Endodermal cell (in vitro differentiated cells): Measurements from ENCODE around the gene FIP1L1. TPM values are rescaled to one million over a fixed set of nuclear protein-coding genes. Genes with fewer than 3 reads are reported as not detected.

Experiments used
- DNase-seq: peaks from one replicate; pipeline ENCODE4 v3.0.0-alpha.2; 2017
- H3K27ac ChIP-seq: 2 replicates; pipeline ENCODE4 v1.5.1; 2013; ENCODE audit warnings: mild to moderate bottlenecking, low read depth, low read length, moderate library complexity
- H3K27me3 ChIP-seq: 2 replicates; pipeline ENCODE4 v1.6.1; 2013; ENCODE audit warnings: mild to moderate bottlenecking, low read length, moderate library complexity; ENCODE audit not compliant: insufficient read depth, control insufficient read depth, poor library complexity, severe bottlenecking
- H3K36me3 ChIP-seq: 2 replicates; pipeline ENCODE4 v1.7.0; 2013; ENCODE audit warnings: mild to moderate bottlenecking, low read length, moderate library complexity; ENCODE audit not compliant: control insufficient read depth, insufficient read depth
- H3K4me1 ChIP-seq: one replicate; pipeline ENCODE4 v1.7.0; 2013; ENCODE audit warnings: low read length; ENCODE audit not compliant: control insufficient read depth, insufficient read depth
- H3K4me3 ChIP-seq: 2 replicates; pipeline ENCODE4 v1.5.1; 2013; ENCODE audit warnings: mild to moderate bottlenecking, low read length, moderate library complexity
- H3K9ac ChIP-seq: 2 replicates; pipeline ENCODE4 v1.6.1; 2013; ENCODE audit warnings: mild to moderate bottlenecking, low read length, moderate library complexity; ENCODE audit not compliant: poor library complexity, severe bottlenecking; ENCODE audit errors: extremely low read depth
- H3K9me3 ChIP-seq: 2 replicates; pipeline ENCODE4 v1.6.1; 2013; ENCODE audit warnings: mild to moderate bottlenecking, low read length, moderate library complexity; ENCODE audit not compliant: control insufficient read depth
- H3K27ac Mint-ChIP-seq: 2 replicates; pipeline ENCODE4 v1.8.0; 2020; ENCODE audit warnings: mixed read lengths
- H3K27me3 Mint-ChIP-seq: 2 replicates; pipeline ENCODE4 v1.8.0; 2021; ENCODE audit warnings: mild to moderate bottlenecking, mixed read lengths; ENCODE audit not compliant: insufficient read depth
- H3K36me3 Mint-ChIP-seq: 2 replicates; pipeline ENCODE4 v1.8.0; 2020; ENCODE audit warnings: low read depth, mixed read lengths
- H3K4me1 Mint-ChIP-seq: 2 replicates; pipeline ENCODE4 v1.8.0; 2020; ENCODE audit warnings: mixed read lengths
- H3K4me3 Mint-ChIP-seq: 2 replicates; pipeline ENCODE4 v1.8.0; 2020; ENCODE audit warnings: mild to moderate bottlenecking, moderate library complexity, mixed read lengths
- H3K9me3 Mint-ChIP-seq: 2 replicates; pipeline ENCODE4 v1.8.0; 2020; ENCODE audit warnings: mild to moderate bottlenecking, mixed read lengths
- WGBS, 2 experiments: methylation state at CpG; one replicate each; pipeline versions ENCODE4 v1.1.5 to v1.1.7; 2013; ENCODE audit warnings: missing lambda C conversion rate in 2 of 2, mixed read lengths in 1 of 2; ENCODE audit not compliant: insufficient coverage in 1 of 2, insufficient read length in 1 of 2; 5-methylcytosine and 5-hydroxymethylcytosine counted together
- total RNA-seq, 2 donors: library from RNA; stranded (reverse); fragmentation: NEBNext Ultra II Directional in 1 of 2; extraction: Animal tissue kit (Norgen Biotek cat#: 25700) in 1 of 2; gene quantifications; 2 replicates in 1 of 2; 3 replicates in 1 of 2; pipeline ENCODE4 v1.2.1, GENCODE V29; 2021
- TF ChIP-seq, protein P1 (sequence below): fragments of 200-600 bp; sonication (generic); conservative IDR thresholded peaks from 2 replicates; pipeline ENCODE4 v1.5.0; 2021; ENCODE audit warnings: antibody characterized with exemption, mild to moderate bottlenecking

FIP1L1 gene
- total RNA-seq, 2 donors from 2014 or later = 79.2 to 88.8 TPM

DNA sequence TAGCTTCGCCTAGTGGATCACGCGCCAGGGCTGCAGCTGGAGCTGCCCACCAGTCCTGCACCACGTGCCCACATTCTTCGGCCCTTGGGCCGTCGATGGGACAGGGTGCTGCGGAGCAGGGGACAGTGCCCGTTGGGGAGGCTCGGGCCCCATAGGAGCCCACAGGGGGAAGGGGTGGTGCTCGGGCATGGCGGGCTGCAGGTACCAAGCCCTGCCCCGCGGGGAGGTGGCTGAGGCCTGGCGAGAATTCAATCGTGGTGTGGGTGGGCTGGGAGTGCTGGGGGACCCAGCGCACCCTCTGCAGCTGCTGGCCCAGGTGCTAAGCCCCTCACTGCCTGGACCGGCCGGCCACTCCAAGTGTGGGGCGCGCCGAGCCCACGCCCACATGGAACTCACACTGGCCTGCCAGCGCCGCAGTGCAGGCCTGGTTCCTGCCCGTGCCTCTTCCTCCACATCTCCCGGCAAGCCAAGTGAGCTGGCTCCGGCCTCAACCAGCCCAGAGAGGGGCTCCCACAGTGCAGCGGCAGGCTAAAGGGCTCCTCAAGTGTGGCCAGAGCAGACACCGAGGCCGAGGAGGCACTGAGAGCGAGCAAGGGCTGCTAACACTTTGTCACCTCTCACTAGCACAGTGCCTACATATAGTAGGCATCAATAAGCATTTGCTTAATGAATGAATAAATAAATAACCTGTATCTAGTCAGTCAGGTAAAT is 23.3 kb upstream of the FIP1L1 start:
- Mint-ChIP-seq H3K4me1 (no peaks in the 10 kb centered on the region), H3K27ac (no peak overlapping the region), H3K27me3 (no peaks in the 10 kb centered on the region), H3K4me3 (no peak overlapping the region), H3K36me3 (peaks cover 6% of the 10 kb centered on the region), H3K9me3 (peaks cover 23% of the 10 kb centered on the region)
- H3K27me3 ChIP-seq = no peaks in the 10 kb centered on the region
- no peaks in the 10 kb centered on the region for H3K4me1 ChIP-seq
- no peak overlapping the region for H3K9ac ChIP-seq
- DNase-seq = no peak
- H3K4me3 ChIP-seq = no peak overlapping the region
- H3K36me3 ChIP-seq = no peaks in the 10 kb centered on the region
- WGBS, 2 experiments = 90 to 95% methylated on average over 8 to 32 of the region's 32 CpGs
- TF ChIP-seq, protein P1, sequence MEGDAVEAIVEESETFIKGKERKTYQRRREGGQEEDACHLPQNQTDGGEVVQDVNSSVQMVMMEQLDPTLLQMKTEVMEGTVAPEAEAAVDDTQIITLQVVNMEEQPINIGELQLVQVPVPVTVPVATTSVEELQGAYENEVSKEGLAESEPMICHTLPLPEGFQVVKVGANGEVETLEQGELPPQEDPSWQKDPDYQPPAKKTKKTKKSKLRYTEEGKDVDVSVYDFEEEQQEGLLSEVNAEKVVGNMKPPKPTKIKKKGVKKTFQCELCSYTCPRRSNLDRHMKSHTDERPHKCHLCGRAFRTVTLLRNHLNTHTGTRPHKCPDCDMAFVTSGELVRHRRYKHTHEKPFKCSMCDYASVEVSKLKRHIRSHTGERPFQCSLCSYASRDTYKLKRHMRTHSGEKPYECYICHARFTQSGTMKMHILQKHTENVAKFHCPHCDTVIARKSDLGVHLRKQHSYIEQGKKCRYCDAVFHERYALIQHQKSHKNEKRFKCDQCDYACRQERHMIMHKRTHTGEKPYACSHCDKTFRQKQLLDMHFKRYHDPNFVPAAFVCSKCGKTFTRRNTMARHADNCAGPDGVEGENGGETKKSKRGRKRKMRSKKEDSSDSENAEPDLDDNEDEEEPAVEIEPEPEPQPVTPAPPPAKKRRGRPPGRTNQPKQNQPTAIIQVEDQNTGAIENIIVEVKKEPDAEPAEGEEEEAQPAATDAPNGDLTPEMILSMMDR = no peak
- H3K27ac ChIP-seq = no peak overlapping the region
- H3K9me3 ChIP-seq = peaks cover 8% of the 10 kb centered on the region

DNA sequence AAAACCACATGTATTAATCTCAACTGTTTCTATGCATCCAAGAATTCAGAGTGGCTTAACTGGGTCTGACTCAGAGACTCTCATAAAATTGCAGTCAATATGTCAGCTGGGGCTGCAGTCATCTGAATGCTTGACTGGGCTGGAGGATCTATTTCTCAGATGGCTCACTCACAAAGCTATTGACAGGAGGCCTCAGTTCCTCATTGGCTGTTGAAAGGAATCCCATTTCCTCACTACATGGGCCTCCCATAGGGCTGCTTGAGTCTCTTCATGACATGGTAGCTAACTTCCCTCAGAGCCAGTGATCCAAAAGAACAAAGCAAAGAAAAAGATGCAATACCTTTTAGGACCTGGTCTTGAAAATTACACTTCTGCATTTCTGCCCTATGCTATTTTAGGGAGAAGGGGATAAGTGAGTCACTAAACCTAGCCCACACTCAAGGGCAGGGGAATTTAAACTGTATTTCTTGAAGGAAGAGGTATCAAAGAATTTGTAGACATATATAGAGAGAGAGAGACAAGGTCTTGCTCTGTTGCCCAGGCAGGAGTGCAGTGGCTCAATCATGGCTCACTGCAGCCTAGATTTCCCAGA is 21.4 kb upstream of the FIP1L1 start:
- H3K36me3 ChIP-seq = no peaks in the 10 kb centered on the region
- Mint-ChIP-seq H3K27me3 (no peaks in the 10 kb centered on the region), H3K4me1 (no peaks in the 10 kb centered on the region), H3K36me3 (peaks cover 6% of the 10 kb centered on the region), H3K4me3 (no peak overlapping the region), H3K9me3 (peaks cover 23% of the 10 kb centered on the region), H3K27ac (no peak overlapping the region)
- TF ChIP-seq, protein P1 = no peak
- DNase-seq = no peak
- no peak overlapping the region for H3K27ac ChIP-seq
- H3K4me3 ChIP-seq = no peak overlapping the region
- no peak overlapping the region for H3K9ac ChIP-seq
- H3K4me1 ChIP-seq = no peaks in the 10 kb centered on the region
- H3K27me3 ChIP-seq = no peaks in the 10 kb centered on the region
- peaks cover 8% of the 10 kb centered on the region for H3K9me3 ChIP-seq

DNA sequence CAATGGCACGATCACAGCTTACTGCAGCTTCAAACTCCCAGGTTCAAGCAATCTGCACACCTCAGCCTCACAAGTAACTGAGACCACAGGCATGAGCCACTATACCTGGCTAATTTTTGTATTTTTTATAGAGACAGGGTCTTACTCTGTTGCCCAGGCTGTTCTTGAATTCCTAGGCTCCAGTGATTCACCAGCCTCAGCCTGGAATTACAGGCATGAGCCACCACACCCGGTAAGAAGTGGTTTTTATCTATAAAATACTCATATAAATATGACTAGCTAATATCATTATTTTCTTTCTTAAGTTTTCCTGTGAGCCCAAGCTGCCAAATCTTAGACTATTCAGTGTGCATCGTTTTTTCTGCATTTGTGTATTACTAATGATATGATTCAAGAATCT is 16.0 kb upstream of the FIP1L1 start:
- Histone ChIP-seq H3K4me1 (no peaks in the 10 kb centered on the region), H3K36me3 (no peaks in the 10 kb centered on the region), H3K9me3 (no peaks in the 10 kb centered on the region), H3K27me3 (no peaks in the 10 kb centered on the region), H3K9ac (no peak overlapping the region), H3K27ac (no peak overlapping the region), H3K4me3 (no peak overlapping the region)
- Mint-ChIP-seq H3K27ac (no peak overlapping the region), H3K4me3 (no peak overlapping the region), H3K4me1 (peaks cover 8% of the 10 kb centered on the region), H3K36me3 (no peaks in the 10 kb centered on the region), H3K9me3 (no peaks in the 10 kb centered on the region), H3K27me3 (no peaks in the 10 kb centered on the region)
- WGBS, 2 experiments = 83% methylated on average over 2 of the region's 3 CpGs; no CpG with 5 or more reads in 1 of the 2 experiments
- TF ChIP-seq, protein P1 = no peak
- DNase-seq = no peak
